HUES6 (cell line): Measurements from ENCODE around the gene NR3C1.

Experiments used
- H3K27ac ChIP-seq: 2 replicates; pipeline ENCODE4 v1.7.0; 2013; ENCODE audit warnings: low read depth, mild to moderate bottlenecking, low read length, inconsistent platforms
- H3K27me3 ChIP-seq: 2 replicates; pipeline ENCODE4 v1.6.1; 2013; ENCODE audit warnings: low read length; ENCODE audit not compliant: control insufficient read depth, insufficient read depth
- H3K36me3 ChIP-seq: 2 replicates; pipeline ENCODE4 v1.6.1; 2013; ENCODE audit warnings: low read length; ENCODE audit not compliant: control insufficient read depth, insufficient read depth
- H3K4me1 ChIP-seq: 2 replicates; pipeline ENCODE4 v1.6.1; 2013; ENCODE audit warnings: low read length; ENCODE audit not compliant: control insufficient read depth, insufficient read depth
- H3K4me3 ChIP-seq: 2 replicates; pipeline ENCODE4 v1.5.1; 2013; ENCODE audit warnings: low read depth, low read length
- H3K9ac ChIP-seq: one replicate; pipeline ENCODE4 v1.6.1; 2013; ENCODE audit warnings: mild to moderate bottlenecking, low read length
- H3K9me3 ChIP-seq: 2 replicates; pipeline ENCODE4 v1.6.1; 2013; ENCODE audit warnings: low read depth, low read length; ENCODE audit not compliant: control insufficient read depth, insufficient read depth

The NR3C1 gene

DNA sequence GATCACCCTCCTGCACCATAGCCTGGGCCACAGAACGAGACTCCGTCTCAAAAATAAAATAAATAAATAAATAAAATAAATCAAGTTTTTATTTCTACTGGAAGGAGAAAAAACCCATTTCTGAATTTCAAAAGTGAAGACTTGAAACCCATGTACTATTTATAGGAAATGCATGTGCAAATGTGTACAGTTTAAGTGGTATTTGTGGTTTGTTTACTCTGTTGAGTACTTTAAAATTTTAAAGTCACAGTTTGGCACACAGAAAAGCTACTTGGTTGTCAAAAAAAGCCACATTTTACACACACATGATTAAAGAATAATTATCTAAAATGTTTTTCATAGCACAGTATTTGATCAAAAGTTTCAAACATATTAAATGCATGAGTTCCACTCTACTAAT, 43.6 kb downstream of the NR3C1 start:
- Histone ChIP-seq H3K36me3 (no peaks in the 10 kb centered on the region), H3K27me3 (no peaks in the 10 kb centered on the region), H3K27ac (no peak overlapping the region), H3K9me3 (peaks cover 10% of the 10 kb centered on the region), H3K4me1 (peaks cover 10% of the 10 kb centered on the region), H3K9ac (no peak overlapping the region), H3K4me3 (no peak overlapping the region)

DNA sequence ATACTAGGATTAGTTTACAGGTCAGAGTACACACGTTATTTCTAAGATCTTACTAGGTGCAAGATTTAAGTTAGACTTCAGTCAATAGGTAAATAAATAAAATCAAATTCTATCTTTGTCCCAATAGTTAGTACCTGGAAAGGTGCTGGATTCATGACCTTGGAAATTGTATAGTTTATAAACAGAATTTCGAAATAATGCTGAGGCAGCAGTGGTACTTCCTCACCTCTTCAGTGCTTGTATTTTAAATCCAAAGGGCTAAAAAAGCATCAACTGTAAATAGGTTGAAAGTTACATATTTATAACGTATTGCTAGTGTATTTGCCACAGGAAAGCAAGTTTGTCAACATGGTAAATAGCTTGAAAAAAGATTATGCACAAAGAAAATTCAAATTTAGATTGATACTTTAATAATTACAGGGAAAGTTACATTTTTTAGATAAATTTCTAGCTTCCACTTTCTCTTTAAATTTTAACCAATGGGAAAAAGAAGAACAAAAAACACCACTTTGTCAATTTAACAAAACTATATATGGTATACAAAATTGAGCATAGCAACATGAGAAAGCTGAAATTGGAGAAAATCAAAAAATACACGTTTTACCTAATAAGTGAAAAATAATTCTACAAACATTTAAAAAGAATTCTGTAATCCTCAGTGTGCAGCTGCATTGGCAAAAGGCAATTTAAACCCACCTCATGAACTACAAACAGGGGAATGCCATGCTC, 46.5 kb downstream of the NR3C1 start:
- Histone ChIP-seq H3K36me3 (no peaks in the 10 kb centered on the region), H3K9me3 (no peaks in the 10 kb centered on the region), H3K4me1 (peaks cover 10% of the 10 kb centered on the region), H3K27me3 (no peaks in the 10 kb centered on the region), H3K9ac (no peak overlapping the region), H3K4me3 (no peak overlapping the region), H3K27ac (no peak overlapping the region)

GRCh38 chr5:143355710-143356109, 47.8 kb downstream of the NR3C1 start:
- Histone ChIP-seq H3K27me3 (no peaks in the 10 kb centered on the region), H3K4me1 (peaks cover 6% of the 10 kb centered on the region), H3K9me3 (no peaks in the 10 kb centered on the region), H3K4me3 (no peak overlapping the region), H3K9ac (no peak overlapping the region), H3K36me3 (no peaks in the 10 kb centered on the region), H3K27ac (no peak overlapping the region)

DNA sequence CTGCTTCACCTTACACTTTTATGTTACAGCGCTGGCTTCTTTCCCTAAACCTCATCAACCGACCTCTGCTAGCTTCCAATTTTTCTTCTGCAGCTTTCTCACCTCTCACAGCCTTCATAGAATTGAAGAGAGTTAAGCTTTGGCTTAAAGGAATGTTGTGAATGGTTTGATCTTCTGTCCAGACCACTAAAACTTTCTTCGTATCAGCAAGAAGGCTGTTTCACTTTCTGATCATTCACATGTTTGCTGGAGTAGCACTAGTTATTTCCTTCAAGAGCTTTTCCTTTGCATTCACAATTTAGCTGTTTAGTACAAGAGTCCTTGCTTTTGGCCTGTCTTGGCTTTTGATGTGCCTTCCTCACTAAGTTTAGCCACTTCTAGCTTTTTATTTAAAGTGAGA, 49.5 kb downstream of the NR3C1 start:
- Histone ChIP-seq H3K27me3 (no peaks in the 10 kb centered on the region), H3K9me3 (no peaks in the 10 kb centered on the region), H3K27ac (no peak overlapping the region), H3K9ac (no peak overlapping the region), H3K4me1 (0 out of 2 replicates have a peak, but pooled peaks cover 2% of the 10 kb centered on the region), H3K36me3 (no peaks in the 10 kb centered on the region), H3K4me3 (no peak overlapping the region)

- Histone ChIP-seq H3K4me1 (0 out of 2 replicates have a peak, but pooled peaks cover 2% of the 10 kb centered on the region), H3K36me3 (no peaks in the 10 kb centered on the region), H3K9me3 (no peaks in the 10 kb centered on the region), H3K9ac (no peak overlapping the region), H3K4me3 (no peak overlapping the region), H3K27ac (no peak overlapping the region), H3K27me3 (no peaks in the 10 kb centered on the region)
These were observed 50.8 kb downstream of the NR3C1 start for GRCh38 chr5:143352691-143353090.

DNA sequence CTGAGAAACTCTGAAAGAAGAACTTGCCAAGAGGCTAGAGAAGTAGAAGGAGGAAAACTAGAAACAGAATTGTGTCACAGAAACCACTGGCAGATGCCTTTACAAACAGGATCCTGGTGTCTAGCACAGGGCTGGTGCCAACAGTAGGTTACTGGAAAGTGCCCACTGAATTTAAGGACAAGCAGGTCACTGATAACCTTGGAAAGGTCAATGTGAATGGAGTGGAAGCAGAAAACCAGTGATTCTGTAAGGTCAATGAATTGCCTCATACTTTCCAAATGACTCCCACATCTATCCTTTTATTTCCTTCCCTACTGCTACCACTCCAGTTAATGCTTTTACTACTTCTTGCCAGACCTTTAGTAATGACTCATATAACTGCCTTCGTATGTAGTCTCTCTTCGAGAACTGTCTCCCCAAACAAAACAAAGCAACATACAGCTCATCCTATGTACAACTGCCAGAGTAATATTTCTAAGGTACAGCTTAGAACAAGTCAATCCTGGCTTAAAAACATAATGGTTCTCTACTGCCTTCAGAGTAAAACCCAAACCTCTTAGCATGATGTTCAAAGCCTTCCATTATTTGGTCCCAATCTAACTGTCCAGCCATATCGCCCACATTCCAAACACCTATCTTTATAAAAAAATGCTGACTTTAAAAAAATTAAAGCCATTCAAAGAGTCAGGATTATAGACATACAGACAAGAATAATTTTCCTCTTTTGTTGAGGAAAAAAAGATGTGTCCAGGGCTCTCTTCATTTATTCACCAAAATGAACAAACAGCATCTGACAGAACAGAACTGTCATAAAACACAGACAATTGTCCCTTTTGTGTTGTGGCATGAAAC, 52.5 kb downstream of the NR3C1 start:
- no peaks in the 10 kb centered on the region for H3K27me3 ChIP-seq
- no peak overlapping the region for H3K9ac ChIP-seq
- H3K4me1 ChIP-seq, result 0 out of 2 replicates have a peak, but pooled peaks cover 2% of the 10 kb centered on the region
- no peak overlapping the region for H3K27ac ChIP-seq
- no peaks in the 10 kb centered on the region for H3K36me3 ChIP-seq
- no peaks in the 10 kb centered on the region for H3K9me3 ChIP-seq
- no peak overlapping the region for H3K4me3 ChIP-seq

DNA sequence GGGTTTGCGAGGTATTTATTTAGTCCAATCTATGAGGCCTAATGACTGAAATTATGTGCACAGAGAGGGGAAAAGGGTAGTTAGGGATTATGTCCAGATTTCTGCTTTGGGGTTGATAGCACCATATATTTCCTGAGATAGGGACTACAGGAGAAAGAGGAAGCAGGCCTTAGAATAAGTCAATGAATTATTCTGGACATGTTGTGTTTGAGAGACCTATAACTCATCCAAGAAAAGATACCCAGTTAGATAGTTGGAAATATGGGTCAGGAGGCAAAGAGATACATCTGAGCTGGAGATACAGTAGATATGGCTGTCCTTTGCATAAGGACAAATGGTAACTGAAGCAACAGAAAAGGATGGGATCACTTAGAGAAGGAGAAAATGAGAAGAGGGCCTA, 53.1 kb downstream of the NR3C1 start:
- Histone ChIP-seq H3K9me3 (no peaks in the 10 kb centered on the region), H3K4me1 (no peaks in the 10 kb centered on the region), H3K9ac (no peak overlapping the region), H3K36me3 (no peaks in the 10 kb centered on the region), H3K4me3 (no peak overlapping the region), H3K27me3 (no peaks in the 10 kb centered on the region), H3K27ac (no peak overlapping the region)

DNA sequence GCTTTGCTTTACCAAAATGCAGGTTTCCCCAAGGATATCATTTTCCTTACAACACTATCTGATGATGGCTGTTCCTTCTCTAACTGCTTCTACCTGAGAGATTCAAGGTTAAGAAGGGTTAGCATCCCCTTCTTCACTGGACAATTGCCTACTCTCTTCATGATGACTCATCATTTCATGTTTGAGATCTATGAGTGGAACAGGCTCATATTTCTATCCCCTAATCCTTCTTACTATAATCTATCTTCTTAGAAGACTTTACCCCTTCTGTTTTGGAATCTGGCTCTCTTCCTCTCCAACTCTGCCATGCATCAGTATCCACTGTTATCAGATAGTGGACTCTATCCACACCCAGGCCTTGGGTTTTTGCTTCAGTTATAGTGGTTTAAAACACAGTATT, 54.3 kb downstream of the NR3C1 start:
- Histone ChIP-seq H3K4me1 (no peaks in the 10 kb centered on the region), H3K9me3 (no peaks in the 10 kb centered on the region), H3K36me3 (no peaks in the 10 kb centered on the region), H3K4me3 (no peak overlapping the region), H3K27me3 (no peaks in the 10 kb centered on the region), H3K9ac (no peak overlapping the region), H3K27ac (no peak overlapping the region)

DNA sequence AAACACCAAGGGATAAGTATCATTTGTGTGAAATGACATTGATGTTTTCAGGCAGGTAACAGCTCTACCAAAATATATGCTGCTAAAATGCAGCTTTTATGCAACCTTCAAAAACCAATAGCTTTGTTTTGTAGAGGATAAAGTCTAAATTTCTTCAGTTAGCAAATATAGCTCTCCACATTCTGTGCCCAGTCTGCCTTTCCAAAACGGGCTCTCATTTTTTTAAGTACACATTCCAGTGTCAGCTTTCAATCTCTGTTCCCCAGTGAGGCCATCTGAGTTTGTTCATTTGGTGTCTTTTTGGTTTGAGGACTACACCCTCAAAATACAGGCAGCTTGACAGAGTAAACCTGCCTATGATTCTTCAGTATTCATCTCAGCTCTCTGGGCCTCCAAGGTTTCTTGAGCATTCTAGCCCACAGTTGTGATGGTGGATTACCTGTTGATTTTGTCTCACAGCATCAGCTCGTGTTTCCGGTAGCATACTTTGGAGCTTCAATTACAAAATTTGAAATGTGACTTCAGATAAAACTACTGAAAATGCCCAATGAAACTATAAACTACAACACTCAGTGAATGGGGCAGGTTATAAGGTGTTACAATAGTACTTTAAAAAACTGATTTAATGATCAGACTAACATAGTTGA, 55.7 kb downstream of the NR3C1 start:
- no peak overlapping the region for H3K4me3 ChIP-seq
- H3K9ac ChIP-seq, result no peak overlapping the region
- no peaks in the 10 kb centered on the region for H3K36me3 ChIP-seq
- H3K27ac ChIP-seq, result no peak overlapping the region
- no peaks in the 10 kb centered on the region for H3K9me3 ChIP-seq
- no peaks in the 10 kb centered on the region for H3K27me3 ChIP-seq
- H3K4me1 ChIP-seq, result no peaks in the 10 kb centered on the region

DNA sequence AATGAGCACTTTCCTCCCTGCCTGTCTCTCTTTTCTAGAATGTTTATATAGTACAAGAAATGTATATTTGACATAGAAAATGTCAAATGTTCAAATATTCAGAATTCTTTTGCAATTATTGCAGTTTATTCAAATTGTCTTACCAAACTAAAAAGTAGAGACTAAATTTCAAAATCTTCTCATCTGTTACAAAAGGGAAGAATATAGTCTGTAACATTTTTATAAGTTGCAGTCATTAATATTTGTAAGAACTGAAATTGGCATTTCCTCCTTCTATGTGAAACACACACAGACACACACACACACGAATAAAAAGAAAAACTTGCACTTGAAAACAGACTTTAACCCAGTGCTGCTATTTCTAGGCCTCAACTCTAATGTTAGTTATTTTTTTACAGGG, 56.4 kb downstream of the NR3C1 start:
- no peaks in the 10 kb centered on the region for H3K9me3 ChIP-seq
- no peaks in the 10 kb centered on the region for H3K27me3 ChIP-seq
- no peak overlapping the region for H3K9ac ChIP-seq
- no peak overlapping the region for H3K4me3 ChIP-seq
- H3K36me3 ChIP-seq, result no peaks in the 10 kb centered on the region
- H3K27ac ChIP-seq, result no peak overlapping the region
- H3K4me1 ChIP-seq, result no peaks in the 10 kb centered on the region
